ENCODE measurements around the gene NT5C3B.
"Not testable (repeated sequence)": the region's sequence is repeated elsewhere in the genome, so short reads cannot be mapped to it uniquely, and the experiment has no call there.

NT5C3B gene

GRCh38 chr17:41837761-41838538 is 1.9 kb upstream of the NT5C3B start, which contains the start of gene KLHL10:
KLHL10 (plus strand) TSS chr17:41837825; CDS start chr17:41837933, 108 bp downstream.
- Histone ChIP-seq H3K27ac (ENCODE audit: low read length) (no peak within 1 kb of the TSS), H3K4me3 (ENCODE audit: low read depth in 1 of 2, low read length in 2 of 2) (peak within 1 kb of the TSS in 1 of 2 donors; percentile 94)

GRCh38 chr17:41836550-41837196 is 641 bp upstream of the NT5C3B start:
- Histone ChIP-seq H3K36me3 (ENCODE audit: control insufficient read depth in 1 of 2, insufficient read depth in 2 of 2, low read length in 2 of 2) (peaks cover 4 to 8% of the 10 kb centered on the region in 2 donors), H3K4me1 (ENCODE audit: control insufficient read depth in 1 of 2, insufficient read depth in 2 of 2, low read length in 2 of 2) (peaks cover 0 to 14% of the 10 kb centered on the region in 2 donors), H3K9me3 (ENCODE audit: control insufficient read depth in 1 of 2, low read length in 2 of 2) (no peaks in the 10 kb centered on the region), H3K27ac (ENCODE audit: low read length) (no peak overlapping the region), H3K27me3 (ENCODE audit: low read depth, low read length) (no peaks in the 10 kb centered on the region), H3K4me3 (ENCODE audit: low read depth in 1 of 2, low read length in 2 of 2) (peak overlapping the region; percentile 33 to 94)

More at GRCh38 chr17:41837761-41838538, 1.9 kb upstream of the NT5C3B start, which contains the start of gene KLHL10:
- Histone ChIP-seq H3K36me3 (ENCODE audit: control insufficient read depth in 1 of 2, insufficient read depth in 2 of 2, low read length in 2 of 2) (peaks cover 0 to 4% of the 10 kb centered on the region in 2 donors), H3K27me3 (ENCODE audit: low read depth, low read length) (no peaks in the 10 kb centered on the region), H3K4me1 (ENCODE audit: control insufficient read depth in 1 of 2, insufficient read depth in 2 of 2, low read length in 2 of 2) (peaks cover 0 to 14% of the 10 kb centered on the region in 2 donors), H3K9me3 (ENCODE audit: control insufficient read depth in 1 of 2, low read length in 2 of 2) (no peaks in the 10 kb centered on the region)

GRCh38 chr17:41835214-41835799 is 725 bp downstream of the NT5C3B start:
- H3K27me3 ChIP-seq (ENCODE audit: low read depth, low read length), result no peaks in the 10 kb centered on the region
- peak overlapping the region; percentile 36 for H3K27ac ChIP-seq (ENCODE audit: low read length)
- peak overlapping the region; percentile 61 to 94 for H3K4me3 ChIP-seq (ENCODE audit: low read depth in 1 of 2, low read length in 2 of 2)
- peaks cover 4 to 21% of the 10 kb centered on the region in 2 donors for H3K36me3 ChIP-seq (ENCODE audit: control insufficient read depth in 1 of 2, insufficient read depth in 2 of 2, low read length in 2 of 2)
- no peaks in the 10 kb centered on the region for H3K9me3 ChIP-seq (ENCODE audit: control insufficient read depth in 1 of 2, low read length in 2 of 2)
- peaks cover 0 to 14% of the 10 kb centered on the region in 2 donors for H3K4me1 ChIP-seq (ENCODE audit: control insufficient read depth in 1 of 2, insufficient read depth in 2 of 2, low read length in 2 of 2)

DNA sequence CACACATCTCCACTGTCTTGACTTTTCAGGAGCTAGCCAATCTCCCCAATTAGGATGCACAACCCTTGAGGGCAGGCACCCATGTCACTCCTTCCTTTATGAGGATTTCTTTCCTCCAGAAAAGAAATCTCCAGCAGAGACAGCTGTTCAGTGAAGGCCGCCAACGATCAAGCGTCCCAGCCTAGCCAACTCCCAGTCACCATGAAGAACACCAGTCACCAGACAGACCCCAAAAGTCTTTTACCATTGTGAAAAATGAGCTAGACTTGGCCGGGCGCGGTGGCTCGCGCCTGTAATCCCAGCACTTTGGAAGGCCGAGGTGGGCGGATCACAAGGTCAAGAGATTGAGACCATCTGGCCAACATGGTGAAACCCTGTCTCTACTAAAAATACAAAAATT is 6.1 kb downstream of the NT5C3B start:
- not testable (repeated sequence) for H3K4me3 ChIP-seq (ENCODE audit: low read depth in 1 of 2, low read length in 2 of 2); H3K27ac ChIP-seq (ENCODE audit: low read length); H3K9me3 ChIP-seq (ENCODE audit: control insufficient read depth in 1 of 2, low read length in 2 of 2); H3K27me3 ChIP-seq (ENCODE audit: low read depth, low read length); H3K4me1 ChIP-seq (ENCODE audit: control insufficient read depth in 1 of 2, insufficient read depth in 2 of 2, low read length in 2 of 2)
- peaks cover 8 to 62% of the 10 kb centered on the region in 2 donors for H3K36me3 ChIP-seq (ENCODE audit: control insufficient read depth in 1 of 2, insufficient read depth in 2 of 2, low read length in 2 of 2)

GRCh38 chr17:41825175-41825845 is 10.7 kb downstream of the NT5C3B start:
- H3K27me3 ChIP-seq (ENCODE audit: low read depth, low read length), result no peaks in the 10 kb centered on the region
- H3K4me3 ChIP-seq (ENCODE audit: low read depth in 1 of 2, low read length in 2 of 2), result no peak overlapping the region
- no peaks in the 10 kb centered on the region for H3K9me3 ChIP-seq (ENCODE audit: control insufficient read depth in 1 of 2, low read length in 2 of 2)
- H3K27ac ChIP-seq (ENCODE audit: low read length), result no peak overlapping the region
- H3K4me1 ChIP-seq (ENCODE audit: control insufficient read depth in 1 of 2, insufficient read depth in 2 of 2, low read length in 2 of 2), result no peaks in the 10 kb centered on the region
- peaks cover 5 to 43% of the 10 kb centered on the region in 2 donors for H3K36me3 ChIP-seq (ENCODE audit: control insufficient read depth in 1 of 2, insufficient read depth in 2 of 2, low read length in 2 of 2)

DNA sequence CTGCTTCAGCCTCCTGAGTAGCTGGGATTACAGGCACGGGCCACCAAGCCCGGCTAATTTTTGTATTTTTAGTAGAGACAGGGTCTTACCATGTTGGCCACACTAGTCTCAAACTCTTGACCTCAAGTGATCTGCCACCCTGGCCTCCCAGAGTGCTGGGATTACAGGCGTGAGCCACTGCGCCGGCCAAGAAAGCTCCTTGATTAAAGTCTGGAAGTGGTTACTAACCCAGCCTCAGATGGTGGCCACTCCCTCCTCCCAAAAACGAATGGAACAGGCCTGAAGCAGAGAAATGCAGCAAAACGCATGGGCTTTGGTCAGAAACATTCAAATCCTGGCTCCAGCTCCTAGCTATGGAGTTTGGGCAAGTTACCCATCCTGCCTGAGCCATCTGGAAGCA is 11.9 kb downstream of the NT5C3B start:
- Histone ChIP-seq H3K9me3 (ENCODE audit: control insufficient read depth in 1 of 2, low read length in 2 of 2) (no peaks in the 10 kb centered on the region), H3K4me3 (ENCODE audit: low read depth in 1 of 2, low read length in 2 of 2) (no peak overlapping the region), H3K27me3 (ENCODE audit: low read depth, low read length) (no peaks in the 10 kb centered on the region), H3K27ac (ENCODE audit: low read length) (no peak overlapping the region), H3K36me3 (ENCODE audit: control insufficient read depth in 1 of 2, insufficient read depth in 2 of 2, low read length in 2 of 2) (peaks cover 5 to 35% of the 10 kb centered on the region in 2 donors), H3K4me1 (ENCODE audit: control insufficient read depth in 1 of 2, insufficient read depth in 2 of 2, low read length in 2 of 2) (no peaks in the 10 kb centered on the region)

DNA sequence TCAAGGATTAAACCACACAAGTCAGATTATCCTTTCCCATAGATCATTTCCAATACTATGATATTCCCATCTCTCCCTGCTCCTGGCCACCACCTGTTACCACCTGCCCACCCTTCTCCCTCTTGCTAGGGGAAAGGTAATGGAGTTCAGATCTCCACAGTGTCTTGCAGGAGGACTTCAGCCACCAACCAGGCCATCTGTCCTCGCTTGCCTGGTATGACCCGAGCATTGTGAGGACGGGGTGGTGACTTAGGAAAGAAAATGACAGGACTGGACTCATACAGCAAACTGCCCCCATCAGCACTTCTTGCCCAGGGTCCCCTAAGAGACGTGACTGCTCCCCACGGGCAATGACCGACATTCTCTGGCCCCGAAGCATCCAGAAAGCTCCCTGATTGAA is 12.5 kb downstream of the NT5C3B start:
- no peaks in the 10 kb centered on the region for H3K9me3 ChIP-seq (ENCODE audit: control insufficient read depth in 1 of 2, low read length in 2 of 2)
- H3K27ac ChIP-seq (ENCODE audit: low read length), result no peak overlapping the region
- H3K4me3 ChIP-seq (ENCODE audit: low read depth in 1 of 2, low read length in 2 of 2), result no peak overlapping the region
- H3K36me3 ChIP-seq (ENCODE audit: control insufficient read depth in 1 of 2, insufficient read depth in 2 of 2, low read length in 2 of 2), result peaks cover under 1 to 30% of the 10 kb centered on the region in 2 donors
- no peaks in the 10 kb centered on the region for H3K4me1 ChIP-seq (ENCODE audit: control insufficient read depth in 1 of 2, insufficient read depth in 2 of 2, low read length in 2 of 2)
- H3K27me3 ChIP-seq (ENCODE audit: low read depth, low read length), result no peaks in the 10 kb centered on the region

- Histone ChIP-seq H3K9me3 (ENCODE audit: control insufficient read depth in 1 of 2, low read length in 2 of 2) (no peaks in the 10 kb centered on the region), H3K4me1 (ENCODE audit: control insufficient read depth in 1 of 2, insufficient read depth in 2 of 2, low read length in 2 of 2) (no peaks in the 10 kb centered on the region), H3K27me3 (ENCODE audit: low read depth, low read length) (no peaks in the 10 kb centered on the region), H3K27ac (ENCODE audit: low read length) (no peak overlapping the region), H3K4me3 (ENCODE audit: low read depth in 1 of 2, low read length in 2 of 2) (no peak overlapping the region), H3K36me3 (ENCODE audit: control insufficient read depth in 1 of 2, insufficient read depth in 2 of 2, low read length in 2 of 2) (peaks cover 0 to 29% of the 10 kb centered on the region in 2 donors)
Observed at GRCh38 chr17:41823141-41823524, 12.9 kb downstream of the NT5C3B start.

DNA sequence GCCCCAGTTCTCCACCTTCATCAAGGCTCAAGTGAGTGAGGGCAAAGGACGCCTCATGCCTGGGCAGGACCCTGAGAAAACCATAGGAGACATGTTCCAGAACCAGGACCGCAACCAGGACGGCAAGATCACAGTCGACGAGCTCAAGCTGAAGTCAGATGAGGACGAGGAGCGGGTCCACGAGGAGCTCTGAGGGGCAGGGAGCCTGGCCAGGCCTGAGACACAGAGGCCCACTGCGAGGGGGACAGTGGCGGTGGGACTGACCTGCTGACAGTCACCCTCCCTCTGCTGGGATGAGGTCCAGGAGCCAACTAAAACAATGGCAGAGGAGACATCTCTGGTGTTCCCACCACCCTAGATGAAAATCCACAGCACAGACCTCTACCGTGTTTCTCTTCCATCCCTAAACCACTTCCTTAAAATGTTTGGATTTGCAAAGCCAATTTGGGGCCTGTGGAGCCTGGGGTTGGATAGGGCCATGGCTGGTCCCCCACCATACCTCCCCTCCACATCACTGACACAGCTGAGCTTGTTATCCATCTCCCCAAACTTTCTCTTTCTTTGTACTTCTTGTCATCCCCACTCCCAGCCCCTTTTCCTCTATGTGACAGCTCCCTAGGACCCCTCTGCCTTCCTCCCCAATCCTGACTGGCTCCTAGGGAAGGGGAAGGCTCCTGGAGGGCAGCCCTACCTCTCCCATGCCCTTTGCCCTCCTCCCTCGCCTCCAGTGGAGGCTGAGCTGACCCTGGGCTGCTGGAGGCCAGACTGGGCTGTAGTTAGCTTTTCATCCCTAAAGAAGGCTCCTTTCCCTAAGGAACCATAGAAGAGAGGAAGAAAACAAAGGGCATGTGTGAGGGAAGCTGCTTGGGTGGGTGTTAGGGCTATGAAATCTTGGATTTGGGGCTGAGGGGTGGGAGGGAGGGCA is 13.6 kb downstream of the NT5C3B start:
- Histone ChIP-seq H3K9me3 (ENCODE audit: control insufficient read depth in 1 of 2, low read length in 2 of 2) (no peaks in the 10 kb centered on the region), H3K4me1 (ENCODE audit: control insufficient read depth in 1 of 2, insufficient read depth in 2 of 2, low read length in 2 of 2) (no peaks in the 10 kb centered on the region), H3K4me3 (ENCODE audit: low read depth in 1 of 2, low read length in 2 of 2) (no peak overlapping the region), H3K36me3 (ENCODE audit: control insufficient read depth in 1 of 2, insufficient read depth in 2 of 2, low read length in 2 of 2) (peaks cover 0 to 27% of the 10 kb centered on the region in 2 donors), H3K27me3 (ENCODE audit: low read depth, low read length) (no peaks in the 10 kb centered on the region), H3K27ac (ENCODE audit: low read length) (no peak overlapping the region)

DNA sequence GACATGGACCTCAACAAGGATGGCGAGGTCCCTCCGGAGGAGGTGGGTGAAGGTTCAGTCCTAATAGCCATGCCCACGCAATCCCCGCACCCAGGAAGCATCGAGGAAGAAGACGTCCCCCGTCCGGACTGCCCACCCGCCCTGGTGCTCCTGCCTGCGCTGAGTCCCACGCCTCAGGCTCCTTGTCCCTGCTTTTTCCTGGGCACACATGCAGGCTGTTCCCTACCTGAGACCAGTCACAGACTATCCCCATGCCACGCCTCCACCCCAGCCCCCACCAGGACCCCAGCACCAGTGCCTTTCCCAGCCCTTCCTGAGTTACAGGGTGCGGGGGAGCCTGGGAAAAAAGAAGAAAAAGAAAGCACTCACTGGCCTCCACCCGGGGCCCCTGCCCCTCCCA is 14.3 kb downstream of the NT5C3B start:
- no peaks in the 10 kb centered on the region for H3K27me3 ChIP-seq (ENCODE audit: low read depth, low read length)
- H3K27ac ChIP-seq (ENCODE audit: low read length), result no peak overlapping the region
- H3K4me1 ChIP-seq (ENCODE audit: control insufficient read depth in 1 of 2, insufficient read depth in 2 of 2, low read length in 2 of 2), result no peaks in the 10 kb centered on the region
- no peaks in the 10 kb centered on the region for H3K9me3 ChIP-seq (ENCODE audit: control insufficient read depth in 1 of 2, low read length in 2 of 2)
- peaks cover 0 to 24% of the 10 kb centered on the region in 2 donors for H3K36me3 ChIP-seq (ENCODE audit: control insufficient read depth in 1 of 2, insufficient read depth in 2 of 2, low read length in 2 of 2)
- no peak overlapping the region for H3K4me3 ChIP-seq (ENCODE audit: low read depth in 1 of 2, low read length in 2 of 2)
